ENCODE results near the gene BMAL1.

The BMAL1 gene

GRCh38 chr11:13261591-13262061 lies 16.0 kb upstream of the BMAL1 start:
- no peak for DNase-seq (ENCODE audit: low spot score)

- DNase-seq (ENCODE audit: low spot score), result no peak
Measured at GRCh38 chr11:13262096-13262495, 15.5 kb upstream of the BMAL1 start.

- no peak for DNase-seq (ENCODE audit: low spot score)
Measured at GRCh38 chr11:13268791-13269190, 8.8 kb upstream of the BMAL1 start.

GRCh38 chr11:13269775-13270174 lies 7.8 kb upstream of the BMAL1 start:
- DNase-seq (ENCODE audit: low spot score), result no peak

- no peak for DNase-seq (ENCODE audit: low spot score)
Measured at GRCh38 chr11:13271060-13271693, 6.4 kb upstream of the BMAL1 start.

- no peak for DNase-seq (ENCODE audit: low spot score)
Measured at GRCh38 chr11:13276454-13276831, 1.1 kb upstream of the BMAL1 start.

- peak; percentile 93 for DNase-seq (ENCODE audit: low spot score)
Measured at GRCh38 chr11:13276832-13277767, 490 bp upstream of the BMAL1 start.

GRCh38 chr11:13278609-13279486 lies 1.3 kb downstream of the BMAL1 start:
- DNase-seq (ENCODE audit: low spot score), result peak; percentile 13

- no peak for DNase-seq (ENCODE audit: low spot score)
Measured at GRCh38 chr11:13279487-13279834, 1.9 kb downstream of the BMAL1 start.

GRCh38 chr11:13280092-13280722 lies 2.6 kb downstream of the BMAL1 start:
- DNase-seq (ENCODE audit: low spot score), result no peak

- no peak for DNase-seq (ENCODE audit: low spot score)
Measured at GRCh38 chr11:13280777-13281176, 3.2 kb downstream of the BMAL1 start.

- DNase-seq (ENCODE audit: low spot score), result no peak
Measured at GRCh38 chr11:13283636-13284035, 6.0 kb downstream of the BMAL1 start.

GRCh38 chr11:13284776-13285588 lies 7.4 kb downstream of the BMAL1 start:
- DNase-seq (ENCODE audit: low spot score), result no peak

GRCh38 chr11:13286279-13286821 lies 8.8 kb downstream of the BMAL1 start:
- DNase-seq (ENCODE audit: low spot score), result no peak

- DNase-seq (ENCODE audit: low spot score), result no peak
Measured at GRCh38 chr11:13287036-13287435, 9.4 kb downstream of the BMAL1 start.

GRCh38 chr11:13287681-13288080 lies 10.1 kb downstream of the BMAL1 start:
- DNase-seq (ENCODE audit: low spot score), result no peak

GRCh38 chr11:13288375-13289029 lies 10.9 kb downstream of the BMAL1 start:
- DNase-seq (ENCODE audit: low spot score), result no peak

GRCh38 chr11:13289081-13289480 lies 11.5 kb downstream of the BMAL1 start:
- DNase-seq (ENCODE audit: low spot score), result no peak

- no peak for DNase-seq (ENCODE audit: low spot score)
Measured at GRCh38 chr11:13290221-13290980, 12.8 kb downstream of the BMAL1 start.

Measured in HuH-7.5 (cell line).